SK-N-SH (cell line): ENCODE data around the gene FKBP11.

Experiments used
- CTCF ChIP-seq: fragments of 200-600 bp; sonication (generic); IDR thresholded peaks from 2 replicates; pipeline ENCODE4 v1.6.1; 2017; ENCODE audit warnings: antibody characterized with exemption, mild to moderate bottlenecking, moderate library complexity
- EP300 ChIP-seq, 2 experiments: IDR thresholded peaks; 2 replicates each; pipeline versions ENCODE4 v1.4.0 to v1.6.1; 2012; ENCODE audit warnings: borderline replicate concordance in 1 of 2, low read depth in 1 of 2, low read length in 1 of 2
- FOXM1 ChIP-seq: IDR thresholded peaks from 2 replicates; pipeline ENCODE4 v1.4.0; 2012; ENCODE audit warnings: low read depth, mild to moderate bottlenecking
- GABPA ChIP-seq: IDR thresholded peaks from 2 replicates; pipeline ENCODE4 v1.4.0; 2012; ENCODE audit warnings: low read depth, mild to moderate bottlenecking
- NRF1 ChIP-seq: IDR thresholded peaks from 2 replicates; pipeline ENCODE4 v1.6.1; 2012; ENCODE audit warnings: low read depth, mild to moderate bottlenecking, low read length
- POLR2AphosphoS5 ChIP-seq: IDR thresholded peaks from 2 replicates; pipeline ENCODE4 v1.6.1; 2012; ENCODE audit warnings: low read depth, low read length
- REST ChIP-seq: IDR thresholded peaks from 2 replicates; pipeline ENCODE4 v1.6.1; 2012; ENCODE audit warnings: mild to moderate bottlenecking, low read depth, low read length, moderate library complexity
- RFX5 ChIP-seq: IDR thresholded peaks from 2 replicates; pipeline ENCODE4 v1.6.1; 2012; ENCODE audit warnings: mild to moderate bottlenecking, improper control_type of control experiment, low read length
- SIN3A ChIP-seq: IDR thresholded peaks from 2 replicates; pipeline ENCODE4 v1.6.1; 2012; ENCODE audit warnings: low read depth, mild to moderate bottlenecking, low read length, moderate library complexity, borderline replicate concordance
- TCF12 ChIP-seq: IDR thresholded peaks from 2 replicates; pipeline ENCODE4 v1.4.0; 2012

- TF ChIP-seq POLR2AphosphoS5 (no peak), REST (no peak), CTCF (peak; percentile 63), SIN3A (no peak), FOXM1 (no peak), EP300 (IDR thresholded peaks at IDR 0.05; ENCODE audit: borderline replicate concordance in 1 of 2, low read depth in 1 of 2, low read length in 1 of 2) (no peak), RFX5 (no peak), GABPA (no peak), TCF12 (no peak), NRF1 (no peak)
Measured at GRCh38 chr12:48973941-48974673, 48.8 kb upstream of the FKBP11 start.
